SK-N-SH treated with all-trans-retinoic acid at 6 μM for 48 hours (cell line): ENCODE results near the gene SOCS1.

Experiments
- ARNTL ChIP-seq: fragments of 450-650 bp; formaldehyde crosslinking; IDR thresholded peaks from 2 replicates; pipeline ENCODE4 v1.5.0; 2020; ENCODE audit warnings: low read depth, mild to moderate bottlenecking, moderate library complexity, borderline replicate concordance
- BACH2 ChIP-seq: fragments of 250-450 bp; sonication (Bioruptor Pico); IDR thresholded peaks from 2 replicates; pipeline ENCODE4 v1.9.0; 2021; ENCODE audit warnings: mild to moderate bottlenecking, borderline replicate concordance
- CREB5 ChIP-seq: fragments of 250-450 bp; sonication (Bioruptor Pico); IDR thresholded peaks from 2 replicates; pipeline ENCODE4 v1.5.1; 2020; ENCODE audit warnings: low read depth, mild to moderate bottlenecking, moderate library complexity
- CSDC2 ChIP-seq: fragments of 250-450 bp; sonication (Bioruptor Pico); IDR thresholded peaks from 2 replicates; pipeline ENCODE4 v1.5.0; 2020; ENCODE audit warnings: mild to moderate bottlenecking, moderate library complexity
- GLIS3 ChIP-seq: fragments of 250-450 bp; sonication (Bioruptor Pico); IDR thresholded peaks from 2 replicates; pipeline ENCODE4 v1.5.0; 2020; ENCODE audit warnings: mild to moderate bottlenecking, moderate library complexity
- OSR1 ChIP-seq: fragments of 250-450 bp; sonication (Bioruptor Pico); IDR thresholded peaks from 2 replicates; pipeline ENCODE4 v1.8.0; 2022; ENCODE audit warnings: moderate library complexity, mild to moderate bottlenecking, inconsistent platforms
- PATZ1 ChIP-seq: fragments of 250-450 bp; sonication (Bioruptor Pico); IDR thresholded peaks from 2 replicates; pipeline ENCODE4 v1.8.0; 2020; ENCODE audit warnings: mild to moderate bottlenecking, moderate library complexity, borderline replicate concordance
- PPARA ChIP-seq: fragments of 250-450 bp; sonication (Bioruptor Pico); IDR thresholded peaks from 2 replicates; pipeline ENCODE4 v1.5.0; 2020; ENCODE audit warnings: mild to moderate bottlenecking, borderline replicate concordance
- RARB ChIP-seq: fragments of 250-450 bp; sonication (Bioruptor Pico); IDR thresholded peaks from 2 replicates; pipeline ENCODE4 v1.8.0; 2021; ENCODE audit warnings: mild to moderate bottlenecking, moderate library complexity
- TSHZ2 ChIP-seq: fragments of 250-450 bp; sonication (Bioruptor Pico); IDR thresholded peaks from 2 replicates; pipeline ENCODE4 v1.5.0; 2020; ENCODE audit warnings: mild to moderate bottlenecking, moderate library complexity
- ZC3H10 ChIP-seq: fragments of 250-450 bp; sonication (Bioruptor Pico); IDR thresholded peaks from 2 replicates; pipeline ENCODE4 v1.5.1; 2021; ENCODE audit warnings: mild to moderate bottlenecking, moderate library complexity
- ZFP3 ChIP-seq: fragments of 250-450 bp; sonication (Bioruptor Pico); IDR thresholded peaks from 2 replicates; pipeline ENCODE4 v1.5.0; 2020; ENCODE audit warnings: mild to moderate bottlenecking, moderate library complexity

GRCh38 chr16:11229906-11230305 is 26.1 kb downstream of the SOCS1 start:
- TF ChIP-seq TSHZ2 (CRISPR knock-in tag) (no peak), CREB5 (CRISPR knock-in tag) (no peak), PPARA (CRISPR knock-in tag) (no peak), BACH2 (CRISPR knock-in tag) (no peak), PATZ1 (CRISPR knock-in tag) (no peak), ZC3H10 (CRISPR knock-in tag) (no peak), RARB (CRISPR knock-in tag) (no peak), CSDC2 (CRISPR knock-in tag) (no peak), ZFP3 (no peak), ARNTL (no peak), OSR1 (no peak), GLIS3 (CRISPR knock-in tag) (no peak)
